ENCODE data around the gene LTBP1. TPM values are rescaled to one million over a fixed set of nuclear protein-coding genes. Genes with fewer than 3 reads are reported as not detected.

The LTBP1 gene
- total RNA-seq, 3 donors from 2014 or later: 13.3 to 18.7 (median 17.4) TPM

DNA sequence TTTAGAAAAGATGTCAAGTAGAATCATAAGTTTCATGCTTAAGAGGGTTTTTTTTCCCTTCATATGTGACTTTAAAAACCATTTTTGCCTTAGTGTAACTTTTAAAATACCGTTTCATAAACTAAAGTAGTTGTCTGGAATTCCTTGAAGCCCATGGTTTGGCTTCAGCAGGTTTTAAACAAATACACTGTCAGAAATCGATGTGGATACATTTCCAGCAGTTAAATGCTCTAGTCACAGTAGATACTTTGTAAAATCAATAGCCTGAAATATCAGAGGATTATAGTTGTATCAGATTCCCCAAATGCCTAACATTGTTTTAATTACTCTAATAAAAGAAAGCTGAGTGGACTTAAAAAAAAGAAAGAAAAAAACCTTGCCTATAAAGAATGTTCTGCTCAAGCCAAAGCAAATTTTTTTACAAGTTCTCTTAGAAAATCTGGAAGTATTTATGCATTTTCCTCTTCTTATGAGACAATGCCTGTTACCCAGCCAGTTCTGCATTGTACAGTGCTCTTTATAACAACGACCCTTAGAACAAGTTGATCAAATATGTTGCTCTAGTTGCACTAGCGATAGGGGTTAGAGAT is 260.5 kb downstream of the LTBP1 start:
- Histone ChIP-seq H3K27ac (no peak overlapping the region), H3K4me3 (no peak overlapping the region), H3K27me3 (no peaks in the 10 kb centered on the region), H3K9me3 (no peaks in the 10 kb centered on the region), H3K36me3 (no peaks in the 10 kb centered on the region), H3K4me1 (no peaks in the 10 kb centered on the region)
- intact Hi-C loops (cut with DNase I; ENCODE audit: low total_unique reads): no loop called here
- TF ChIP-seq POLR2A (IDR thresholded peaks at IDR 0.05): no peak
- TF ChIP-seq, protein P1, sequence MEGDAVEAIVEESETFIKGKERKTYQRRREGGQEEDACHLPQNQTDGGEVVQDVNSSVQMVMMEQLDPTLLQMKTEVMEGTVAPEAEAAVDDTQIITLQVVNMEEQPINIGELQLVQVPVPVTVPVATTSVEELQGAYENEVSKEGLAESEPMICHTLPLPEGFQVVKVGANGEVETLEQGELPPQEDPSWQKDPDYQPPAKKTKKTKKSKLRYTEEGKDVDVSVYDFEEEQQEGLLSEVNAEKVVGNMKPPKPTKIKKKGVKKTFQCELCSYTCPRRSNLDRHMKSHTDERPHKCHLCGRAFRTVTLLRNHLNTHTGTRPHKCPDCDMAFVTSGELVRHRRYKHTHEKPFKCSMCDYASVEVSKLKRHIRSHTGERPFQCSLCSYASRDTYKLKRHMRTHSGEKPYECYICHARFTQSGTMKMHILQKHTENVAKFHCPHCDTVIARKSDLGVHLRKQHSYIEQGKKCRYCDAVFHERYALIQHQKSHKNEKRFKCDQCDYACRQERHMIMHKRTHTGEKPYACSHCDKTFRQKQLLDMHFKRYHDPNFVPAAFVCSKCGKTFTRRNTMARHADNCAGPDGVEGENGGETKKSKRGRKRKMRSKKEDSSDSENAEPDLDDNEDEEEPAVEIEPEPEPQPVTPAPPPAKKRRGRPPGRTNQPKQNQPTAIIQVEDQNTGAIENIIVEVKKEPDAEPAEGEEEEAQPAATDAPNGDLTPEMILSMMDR (IDR thresholded peaks at IDR 0.05): no peak
- TF ChIP-seq POLR2AphosphoS5 (IDR thresholded peaks at IDR 0.05): no peak
- no peak for DNase-seq (ENCODE audit: low spot score in 2 of 2)

DNA sequence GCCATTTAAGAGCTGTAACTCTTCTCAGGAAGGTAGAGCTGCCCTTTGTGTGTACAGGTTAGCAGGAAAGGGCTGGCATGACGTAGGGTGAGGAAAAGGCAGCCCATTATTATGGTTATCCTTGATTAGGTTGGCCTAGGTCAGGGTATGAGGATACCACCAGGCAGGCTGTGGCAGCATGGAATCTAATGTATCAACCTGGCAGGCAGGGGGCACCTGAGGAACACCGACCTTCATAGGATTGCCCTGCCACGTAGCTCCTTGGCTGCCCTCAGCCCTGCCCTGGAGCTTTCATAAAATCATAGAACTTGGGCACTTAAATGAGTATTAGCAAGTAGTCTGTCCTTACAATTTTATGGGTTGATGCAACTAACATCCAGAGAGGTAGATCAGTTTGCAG is 261.6 kb downstream of the LTBP1 start:
- no peaks in the 10 kb centered on the region for H3K27me3 ChIP-seq
- intact Hi-C loops (cut with DNase I; ENCODE audit: low total_unique reads): no loop called here
- no peak for DNase-seq (ENCODE audit: low spot score in 2 of 2)
- no peaks in the 10 kb centered on the region for H3K4me1 ChIP-seq
- no peaks in the 10 kb centered on the region for H3K9me3 ChIP-seq
- no peak overlapping the region for H3K27ac ChIP-seq
- TF ChIP-seq POLR2A (IDR thresholded peaks at IDR 0.05): no peak
- TF ChIP-seq, protein P1 (IDR thresholded peaks at IDR 0.05): no peak
- no peaks in the 10 kb centered on the region for H3K36me3 ChIP-seq
- no peak overlapping the region for H3K4me3 ChIP-seq

DNA sequence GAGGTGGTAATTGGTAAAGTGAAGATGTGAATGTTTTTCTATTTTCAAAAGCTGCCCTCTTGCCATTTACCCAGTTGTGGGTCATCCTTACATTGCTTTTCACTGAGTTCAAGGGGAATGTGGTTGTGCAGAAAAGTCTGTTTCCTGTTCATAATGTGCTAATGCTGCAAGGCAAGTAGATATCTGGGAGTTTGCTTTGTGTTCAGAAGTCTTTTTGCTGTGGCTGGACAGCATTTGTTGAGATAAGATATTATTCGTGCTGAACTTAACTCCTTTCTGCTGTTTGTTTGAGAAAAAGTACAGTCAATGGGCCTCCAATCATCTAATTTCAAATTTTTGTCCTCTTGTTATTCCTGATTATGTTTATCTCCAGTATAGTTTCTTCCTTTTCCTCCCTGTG is 263.2 kb downstream of the LTBP1 start:
- no peaks in the 10 kb centered on the region for H3K9me3 ChIP-seq
- no peak for TF ChIP-seq POLR2A (IDR thresholded peaks at IDR 0.05)
- TF ChIP-seq, protein P1 (IDR thresholded peaks at IDR 0.05): no peak
- intact Hi-C loops (cut with DNase I; ENCODE audit: low total_unique reads): no loop called here
- no peak overlapping the region for H3K4me3 ChIP-seq
- no peaks in the 10 kb centered on the region for H3K36me3 ChIP-seq
- no peaks in the 10 kb centered on the region for H3K27me3 ChIP-seq
- no peak for DNase-seq (ENCODE audit: low spot score in 2 of 2)
- H3K27ac ChIP-seq: no peak overlapping the region
- no peaks in the 10 kb centered on the region for H3K4me1 ChIP-seq

DNA sequence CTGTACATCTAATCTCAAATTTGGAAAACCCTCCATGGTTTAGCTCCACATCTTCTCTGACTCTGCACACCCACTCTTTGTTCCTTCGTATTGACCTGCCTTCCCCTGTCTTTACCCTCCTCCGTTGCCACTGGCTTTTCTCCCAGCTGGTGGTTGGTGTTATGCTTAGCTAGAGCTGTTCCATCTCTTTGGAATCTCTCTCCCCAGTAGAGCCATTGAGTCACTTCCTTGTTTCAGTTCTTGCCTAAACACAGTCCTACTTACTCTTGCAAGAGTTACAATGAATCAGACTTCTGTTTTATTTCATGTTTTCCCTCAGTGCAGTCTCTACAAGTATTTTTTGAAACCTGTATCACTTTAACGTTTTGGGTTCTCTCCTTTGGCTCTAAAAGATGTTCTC is 263.9 kb downstream of the LTBP1 start:
- Histone ChIP-seq H3K27ac (no peak overlapping the region), H3K27me3 (no peaks in the 10 kb centered on the region), H3K9me3 (no peaks in the 10 kb centered on the region), H3K4me1 (no peaks in the 10 kb centered on the region), H3K36me3 (no peaks in the 10 kb centered on the region), H3K4me3 (no peak overlapping the region)
- intact Hi-C loops (cut with DNase I; ENCODE audit: low total_unique reads): no loop called here
- TF ChIP-seq POLR2AphosphoS5 (IDR thresholded peaks at IDR 0.05) (no peak), POLR2A (IDR thresholded peaks at IDR 0.05) (no peak)
- TF ChIP-seq, protein P1 (IDR thresholded peaks at IDR 0.05): no peak
- DNase-seq (ENCODE audit: low spot score in 2 of 2): no peak

DNA sequence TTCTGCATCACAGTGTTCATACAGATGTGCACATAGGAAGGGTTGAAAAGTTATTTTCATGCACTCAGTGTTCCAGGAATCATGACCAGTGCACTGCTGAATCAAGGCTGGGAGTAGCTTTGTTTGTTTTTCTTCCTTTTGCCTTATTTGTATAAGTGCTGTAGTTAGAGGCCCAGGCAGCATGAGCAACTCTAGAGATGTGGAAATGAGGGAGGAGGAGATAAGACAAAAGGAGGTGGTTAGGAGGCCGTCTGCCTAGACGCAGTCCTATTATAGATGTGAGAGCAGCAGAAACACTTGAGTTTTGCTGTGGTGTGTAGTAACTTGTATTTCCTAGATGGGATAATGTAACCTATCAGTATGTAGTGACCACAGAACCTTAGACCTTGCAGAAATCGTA is 265.4 kb downstream of the LTBP1 start:
- Histone ChIP-seq H3K27me3 (no peaks in the 10 kb centered on the region), H3K36me3 (no peaks in the 10 kb centered on the region), H3K4me3 (no peak overlapping the region), H3K4me1 (no peaks in the 10 kb centered on the region), H3K27ac (no peak overlapping the region), H3K9me3 (no peaks in the 10 kb centered on the region)
- no peak for DNase-seq (ENCODE audit: low spot score in 2 of 2)
- TF ChIP-seq, protein P1 (IDR thresholded peaks at IDR 0.05): no peak
- TF ChIP-seq POLR2AphosphoS5 (IDR thresholded peaks at IDR 0.05) (no peak), POLR2A (IDR thresholded peaks at IDR 0.05) (no peak)
- intact Hi-C loops (cut with DNase I; ENCODE audit: low total_unique reads): no loop called here

Measured in breast epithelium (tissue), 4 donors.